ENCODE data around the gene IL24. TPM values are rescaled to one million over a fixed set of nuclear protein-coding genes. Genes with fewer than 3 reads are reported as not detected.

The IL24 gene
- polyA plus RNA-seq, 3 donors: 0.16 TPM; not detected in 2

DNA sequence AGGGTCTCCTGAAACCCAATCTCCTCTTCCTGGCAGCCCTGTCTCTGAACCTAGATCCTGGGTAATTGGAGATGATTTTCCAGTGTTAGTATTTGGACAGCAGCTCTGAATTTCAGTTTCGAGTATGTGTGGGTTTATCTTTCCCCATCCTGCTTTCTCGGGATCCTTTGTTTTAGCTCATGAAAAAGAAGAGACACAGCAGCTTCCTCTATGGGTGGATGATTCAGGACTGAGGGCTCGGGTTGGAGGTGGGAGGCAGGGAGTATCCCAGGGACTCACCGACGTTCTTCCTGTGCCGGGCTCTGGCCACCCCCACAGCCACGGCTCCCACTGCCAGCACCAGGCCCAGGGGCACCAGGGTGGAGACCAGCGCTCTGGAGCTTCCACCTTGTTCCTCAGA, 34.9 kb downstream of the IL24 start:
- Histone ChIP-seq H3K4me2 (replicated peaks; ENCODE audit: extremely low read depth, low read length, poor library complexity, severe bottlenecking) (no peak overlapping the region), H2AFZ (ENCODE audit: insufficient read depth, low read depth, low read length, poor library complexity, severe bottlenecking) (no peak overlapping the region), H3K27me3 (ENCODE audit: control insufficient read depth in 2 of 2, insufficient read depth in 2 of 2, low read length in 2 of 2) (no peaks in the 10 kb centered on the region), H3K79me2 (ENCODE audit: insufficient read depth, low read length) (no peaks in the 10 kb centered on the region), H4K20me1 (ENCODE audit: insufficient read depth, low read length) (no peaks in the 10 kb centered on the region), H3K4me1 (ENCODE audit: control insufficient read depth in 1 of 2, insufficient read depth in 2 of 2, low read length in 2 of 2) (peaks cover 25 to 39% of the 10 kb centered on the region in 2 donors), H3K27ac (ENCODE audit: low read depth in 1 of 2, low read length in 2 of 2) (no peak overlapping the region), H3K9ac (ENCODE audit: insufficient read depth, low read length, poor library complexity, severe bottlenecking) (no peak overlapping the region), H3K4me3 (replicated peaks in 1 of 3; ENCODE audit: low read depth in 2 of 3, low read length in 3 of 3) (no peak overlapping the region), H3K36me3 (replicated peaks in 1 of 2; ENCODE audit: control insufficient read depth in 1 of 2, insufficient read depth in 2 of 2, low read length in 2 of 2) (no peaks in the 10 kb centered on the region), H3K9me3 (replicated peaks in 1 of 2; ENCODE audit: control insufficient read depth in 1 of 2, insufficient read depth in 1 of 2, low read length in 2 of 2) (no peaks in the 10 kb centered on the region)
- Mint-ChIP-seq H3K36me3 (peaks cover 0 to 4% of the 10 kb centered on the region in 2 donors), H3K27ac (peak overlapping the region in 1 of 7 donors; percentile 16), H3K4me3 (no peak overlapping the region), H3K9me3 (peaks cover 0 to 6% (median 0%) of the 10 kb centered on the region in 7 donors), H3K27me3 (ENCODE audit: low read depth in 3 of 3) (peaks cover 6 to 9% (median 7%) of the 10 kb centered on the region in 3 donors), H3K4me1 (peaks cover 35% of the 10 kb centered on the region)
- intact Hi-C loops (cut with micrococcal nuclease): no loop called here
- DNase-seq: no peak
- TF ChIP-seq, protein P1, sequence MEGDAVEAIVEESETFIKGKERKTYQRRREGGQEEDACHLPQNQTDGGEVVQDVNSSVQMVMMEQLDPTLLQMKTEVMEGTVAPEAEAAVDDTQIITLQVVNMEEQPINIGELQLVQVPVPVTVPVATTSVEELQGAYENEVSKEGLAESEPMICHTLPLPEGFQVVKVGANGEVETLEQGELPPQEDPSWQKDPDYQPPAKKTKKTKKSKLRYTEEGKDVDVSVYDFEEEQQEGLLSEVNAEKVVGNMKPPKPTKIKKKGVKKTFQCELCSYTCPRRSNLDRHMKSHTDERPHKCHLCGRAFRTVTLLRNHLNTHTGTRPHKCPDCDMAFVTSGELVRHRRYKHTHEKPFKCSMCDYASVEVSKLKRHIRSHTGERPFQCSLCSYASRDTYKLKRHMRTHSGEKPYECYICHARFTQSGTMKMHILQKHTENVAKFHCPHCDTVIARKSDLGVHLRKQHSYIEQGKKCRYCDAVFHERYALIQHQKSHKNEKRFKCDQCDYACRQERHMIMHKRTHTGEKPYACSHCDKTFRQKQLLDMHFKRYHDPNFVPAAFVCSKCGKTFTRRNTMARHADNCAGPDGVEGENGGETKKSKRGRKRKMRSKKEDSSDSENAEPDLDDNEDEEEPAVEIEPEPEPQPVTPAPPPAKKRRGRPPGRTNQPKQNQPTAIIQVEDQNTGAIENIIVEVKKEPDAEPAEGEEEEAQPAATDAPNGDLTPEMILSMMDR (IDR thresholded peaks at IDR 0.05): no peak
- 100% methylated on average over 1 of the region's 8 CpGs for WGBS (ENCODE audit: insufficient coverage)

DNA sequence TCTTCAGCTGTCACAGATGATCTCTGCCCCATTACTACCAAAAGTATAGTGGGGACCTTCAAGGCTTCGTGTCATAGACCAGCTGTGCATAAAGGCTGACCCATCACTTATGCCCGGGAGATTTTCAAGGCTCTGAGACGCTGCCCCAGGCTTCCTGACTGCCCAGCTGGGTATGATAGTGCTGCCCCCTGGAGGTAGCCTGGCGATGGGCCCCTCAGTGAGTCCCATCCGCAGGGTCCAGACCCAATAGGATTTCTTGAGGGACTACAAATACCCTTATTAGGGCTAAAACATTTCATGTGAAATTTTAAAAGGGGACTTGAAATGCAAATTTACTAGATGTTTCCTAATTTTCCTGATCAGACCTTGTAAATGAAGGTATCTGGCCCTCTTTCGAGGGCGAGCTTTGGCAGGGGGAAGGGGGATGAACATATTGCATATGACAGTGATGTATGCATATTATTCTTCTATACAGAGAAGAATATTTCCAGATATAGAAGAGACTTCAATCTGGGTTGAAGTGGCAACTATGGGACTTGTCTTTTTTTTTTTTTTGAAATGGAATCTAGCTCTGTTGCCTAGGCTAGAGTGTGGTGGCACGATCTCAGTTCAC, 36.2 kb downstream of the IL24 start:
- no peaks in the 10 kb centered on the region for H3K27me3 ChIP-seq (ENCODE audit: control insufficient read depth in 2 of 2, insufficient read depth in 2 of 2, low read length in 2 of 2)
- H3K9me3 ChIP-seq (replicated peaks in 1 of 2; ENCODE audit: control insufficient read depth in 1 of 2, insufficient read depth in 1 of 2, low read length in 2 of 2): no peaks in the 10 kb centered on the region
- H3K79me2 ChIP-seq (ENCODE audit: insufficient read depth, low read length): no peaks in the 10 kb centered on the region
- 33% methylated on average over 4 of the region's 8 CpGs for WGBS (ENCODE audit: insufficient coverage)
- no peaks in the 10 kb centered on the region for H4K20me1 ChIP-seq (ENCODE audit: insufficient read depth, low read length)
- H3K36me3 ChIP-seq (replicated peaks in 1 of 2; ENCODE audit: control insufficient read depth in 1 of 2, insufficient read depth in 2 of 2, low read length in 2 of 2): no peaks in the 10 kb centered on the region
- TF ChIP-seq, protein P1 (IDR thresholded peaks at IDR 0.05): peak; percentile 92
- no peak overlapping the region for H3K4me3 ChIP-seq (replicated peaks in 1 of 3; ENCODE audit: low read depth in 2 of 3, low read length in 3 of 3)
- Mint-ChIP-seq H3K27ac (peak overlapping the region in 1 of 7 donors; percentile 31), H3K9me3 (peaks cover 0 to 3% (median 0%) of the 10 kb centered on the region in 7 donors), H3K27me3 (ENCODE audit: low read depth in 3 of 3) (peaks cover 6 to 9% (median 7%) of the 10 kb centered on the region in 3 donors), H3K4me1 (peaks cover 29% of the 10 kb centered on the region), H3K4me3 (no peak overlapping the region), H3K36me3 (peaks cover 0 to 4% of the 10 kb centered on the region in 2 donors)
- no peak overlapping the region for H3K9ac ChIP-seq (ENCODE audit: insufficient read depth, low read length, poor library complexity, severe bottlenecking)
- H2AFZ ChIP-seq (ENCODE audit: insufficient read depth, low read depth, low read length, poor library complexity, severe bottlenecking): no peak overlapping the region
- DNase-seq: peak; percentile 46 to 64 (median 61)
- H3K27ac ChIP-seq (ENCODE audit: low read depth in 1 of 2, low read length in 2 of 2): no peak overlapping the region
- H3K4me1 ChIP-seq (ENCODE audit: control insufficient read depth in 1 of 2, insufficient read depth in 2 of 2, low read length in 2 of 2): peaks cover 22 to 31% of the 10 kb centered on the region in 2 donors
- intact Hi-C loops (cut with micrococcal nuclease): no loop called here
- H3K4me2 ChIP-seq (replicated peaks; ENCODE audit: extremely low read depth, low read length, poor library complexity, severe bottlenecking): no peak overlapping the region

Measured in CD14-positive monocyte (primary cell).